HEK293 (cell line): ENCODE measurements around the gene HOXA6.
A peak's percentile ranks its signal among the peaks of the same experiment; 100 is the strongest.

Experiments
- BCL11B ChIP-seq: fragments of 450-650 bp; formaldehyde crosslinking; IDR thresholded peaks from 2 replicates; pipeline ENCODE4 v1.5.1; 2016; ENCODE audit warnings: low read depth, missing biosample characterization, missing genetic modification characterization
- KLF1 ChIP-seq: fragments of 450-650 bp; formaldehyde crosslinking; IDR thresholded peaks from 2 replicates; pipeline ENCODE4 v1.5.1; 2016; ENCODE audit warnings: missing biosample characterization, missing genetic modification characterization
- MEIS1 ChIP-seq: sonication (generic); formaldehyde crosslinking; IDR thresholded peaks from 2 replicates; pipeline ENCODE4 v1.8.1; 2022; ENCODE audit warnings: missing genetic modification reagents, mild to moderate bottlenecking, borderline replicate concordance
- SCRT1 ChIP-seq: fragments of 450-650 bp; formaldehyde crosslinking; IDR thresholded peaks from 2 replicates; pipeline ENCODE4 v1.5.1; 2016; ENCODE audit warnings: missing biosample characterization, missing genetic modification characterization, borderline replicate concordance
- SCRT2 ChIP-seq: fragments of 450-650 bp; formaldehyde crosslinking; IDR thresholded peaks from 2 replicates; pipeline ENCODE4 v1.5.1; 2016; ENCODE audit warnings: missing biosample characterization, missing genetic modification characterization
- WT1 ChIP-seq: fragments of 450-650 bp; formaldehyde crosslinking; IDR thresholded peaks from 2 replicates; pipeline ENCODE4 v1.5.1; 2016; ENCODE audit warnings: missing biosample characterization, missing genetic modification characterization
- ZBTB8A ChIP-seq: fragments of 450-650 bp; formaldehyde crosslinking; IDR thresholded peaks from 2 replicates; pipeline ENCODE4 v1.5.1; 2016; ENCODE audit warnings: missing biosample characterization, missing genetic modification characterization
- ZEB2 ChIP-seq: fragments of 450-650 bp; formaldehyde crosslinking; IDR thresholded peaks from 2 replicates; pipeline ENCODE4 v1.5.1; 2016; ENCODE audit warnings: missing biosample characterization, missing genetic modification characterization
- ZFP37 ChIP-seq: fragments of 450-650 bp; formaldehyde crosslinking; IDR thresholded peaks from 2 replicates; pipeline ENCODE4 v1.5.1; 2016; ENCODE audit warnings: missing biosample characterization, missing genetic modification characterization
- ZFP41 ChIP-seq: fragments of 450-650 bp; formaldehyde crosslinking; IDR thresholded peaks from 2 replicates; pipeline ENCODE4 v1.5.1; 2016; ENCODE audit warnings: missing biosample characterization, missing genetic modification characterization, borderline replicate concordance
- ZNF23 ChIP-seq: fragments of 450-650 bp; formaldehyde crosslinking; IDR thresholded peaks from 2 replicates; pipeline ENCODE4 v1.5.1; 2016; ENCODE audit warnings: missing biosample characterization, missing genetic modification characterization, borderline replicate concordance
- ZNF394 ChIP-seq: fragments of 450-650 bp; formaldehyde crosslinking; IDR thresholded peaks from 2 replicates; pipeline ENCODE4 v1.5.1; 2016; ENCODE audit warnings: missing biosample characterization, missing genetic modification characterization, mild to moderate bottlenecking, moderate library complexity, borderline replicate concordance
- ZNF623 ChIP-seq: fragments of 450-650 bp; formaldehyde crosslinking; IDR thresholded peaks from 2 replicates; pipeline ENCODE4 v1.5.1; 2016; ENCODE audit warnings: missing biosample characterization, missing genetic modification characterization
- ZNF664 ChIP-seq: fragments of 450-650 bp; formaldehyde crosslinking; IDR thresholded peaks from 2 replicates; pipeline ENCODE4 v1.5.1; 2016; ENCODE audit warnings: missing biosample characterization, missing genetic modification characterization
- ZNF76 ChIP-seq: fragments of 450-650 bp; formaldehyde crosslinking; IDR thresholded peaks from 2 replicates; pipeline ENCODE4; 2016; ENCODE audit warnings: low read depth, missing biosample characterization, missing genetic modification characterization, borderline replicate concordance
- ZSCAN30 ChIP-seq: fragments of 450-650 bp; IDR thresholded peaks from 2 replicates; pipeline ENCODE4 v1.5.1; 2018; ENCODE audit warnings: missing biosample characterization, mild to moderate bottlenecking, missing genetic modification characterization, moderate library complexity
- TF ChIP-seq, protein P1 (sequence below): fragments of 450-650 bp; formaldehyde crosslinking; IDR thresholded peaks from 2 replicates; pipeline ENCODE4 v1.5.1; 2016; ENCODE audit warnings: missing biosample characterization, missing genetic modification characterization, borderline replicate concordance
- TF ChIP-seq, protein P2 (sequence below): fragments of 450-650 bp; formaldehyde crosslinking; IDR thresholded peaks from 2 replicates; pipeline ENCODE4 v1.5.1; 2016; ENCODE audit warnings: missing biosample characterization, missing genetic modification characterization
- TF ChIP-seq, protein P3 (sequence below): fragments of 450-650 bp; formaldehyde crosslinking; IDR thresholded peaks from 2 replicates; pipeline ENCODE4 v1.5.1; 2016; ENCODE audit warnings: missing biosample characterization, missing genetic modification characterization
- TF ChIP-seq, protein P4 (sequence below): IDR thresholded peaks from 2 replicates; pipeline ENCODE4 v1.6.1; 2011; ENCODE audit warnings: mild to moderate bottlenecking, low read depth, low read length, borderline replicate concordance
- TF ChIP-seq, protein P5 (sequence below): fragments of 450-650 bp; IDR thresholded peaks from 2 replicates; pipeline ENCODE4 v1.5.1; 2018; ENCODE audit warnings: missing biosample characterization, missing genetic modification characterization
- TF ChIP-seq, protein P6 (sequence below): fragments of 450-650 bp; formaldehyde crosslinking; IDR thresholded peaks from 2 replicates; pipeline ENCODE4 v1.5.1; 2016; ENCODE audit warnings: missing biosample characterization, missing genetic modification characterization
- TF ChIP-seq, protein P7 (sequence below): fragments of 450-650 bp; formaldehyde crosslinking; IDR thresholded peaks from 2 replicates; pipeline ENCODE4 v1.5.1; 2016; ENCODE audit warnings: missing biosample characterization, missing genetic modification characterization
- TF ChIP-seq, protein P8 (sequence below): fragments of 450-650 bp; formaldehyde crosslinking; IDR thresholded peaks from 2 replicates; pipeline ENCODE4 v1.5.1; 2017; ENCODE audit warnings: missing biosample characterization, missing genetic modification characterization

Gene HOXA6

DNA sequence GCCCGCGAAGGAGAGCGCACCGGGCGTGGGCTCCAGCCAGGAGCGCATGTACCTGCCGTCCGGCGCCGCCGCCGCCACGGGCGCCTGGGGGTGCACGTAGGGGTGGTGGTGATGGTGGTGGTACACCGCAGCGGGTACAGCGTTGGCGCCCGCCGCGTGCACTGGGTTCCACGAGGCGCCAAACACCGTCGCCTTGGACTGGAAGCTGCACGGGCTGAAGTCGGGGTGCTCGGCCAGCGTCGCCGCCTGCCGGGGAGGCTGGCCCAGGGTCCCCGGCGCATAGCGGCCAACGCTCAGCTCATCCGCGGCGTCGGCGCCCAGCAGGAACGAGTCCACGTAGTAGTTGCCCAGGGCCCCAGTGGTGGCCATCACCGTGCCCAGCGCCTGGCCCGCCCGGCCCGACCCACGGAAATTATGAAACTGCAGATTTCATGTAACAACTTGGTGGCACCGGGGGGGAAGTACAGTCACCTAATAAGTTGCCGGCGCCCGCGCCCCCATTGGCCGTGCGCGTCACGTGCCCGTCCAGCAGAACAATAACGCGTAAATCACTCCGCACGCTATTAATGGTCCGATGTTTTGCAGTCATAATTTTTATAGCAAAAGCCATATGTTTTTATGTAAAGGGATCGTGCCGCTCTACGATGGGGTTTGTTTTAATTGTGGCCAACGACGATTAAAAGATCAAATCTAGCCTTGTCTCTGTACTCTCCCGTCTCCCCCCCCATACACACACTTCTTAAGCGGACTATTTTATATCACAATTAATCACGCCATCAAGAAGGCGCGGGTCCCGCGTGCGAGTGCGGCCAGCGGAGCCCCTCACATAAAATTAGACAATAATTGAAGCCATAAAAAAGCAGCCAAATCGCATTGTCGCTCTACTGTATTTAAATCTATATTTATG, 17.8 kb upstream of the HOXA6 start, which contains the start of gene HOXA9 (continued):
- TF ChIP-seq, protein P1, sequence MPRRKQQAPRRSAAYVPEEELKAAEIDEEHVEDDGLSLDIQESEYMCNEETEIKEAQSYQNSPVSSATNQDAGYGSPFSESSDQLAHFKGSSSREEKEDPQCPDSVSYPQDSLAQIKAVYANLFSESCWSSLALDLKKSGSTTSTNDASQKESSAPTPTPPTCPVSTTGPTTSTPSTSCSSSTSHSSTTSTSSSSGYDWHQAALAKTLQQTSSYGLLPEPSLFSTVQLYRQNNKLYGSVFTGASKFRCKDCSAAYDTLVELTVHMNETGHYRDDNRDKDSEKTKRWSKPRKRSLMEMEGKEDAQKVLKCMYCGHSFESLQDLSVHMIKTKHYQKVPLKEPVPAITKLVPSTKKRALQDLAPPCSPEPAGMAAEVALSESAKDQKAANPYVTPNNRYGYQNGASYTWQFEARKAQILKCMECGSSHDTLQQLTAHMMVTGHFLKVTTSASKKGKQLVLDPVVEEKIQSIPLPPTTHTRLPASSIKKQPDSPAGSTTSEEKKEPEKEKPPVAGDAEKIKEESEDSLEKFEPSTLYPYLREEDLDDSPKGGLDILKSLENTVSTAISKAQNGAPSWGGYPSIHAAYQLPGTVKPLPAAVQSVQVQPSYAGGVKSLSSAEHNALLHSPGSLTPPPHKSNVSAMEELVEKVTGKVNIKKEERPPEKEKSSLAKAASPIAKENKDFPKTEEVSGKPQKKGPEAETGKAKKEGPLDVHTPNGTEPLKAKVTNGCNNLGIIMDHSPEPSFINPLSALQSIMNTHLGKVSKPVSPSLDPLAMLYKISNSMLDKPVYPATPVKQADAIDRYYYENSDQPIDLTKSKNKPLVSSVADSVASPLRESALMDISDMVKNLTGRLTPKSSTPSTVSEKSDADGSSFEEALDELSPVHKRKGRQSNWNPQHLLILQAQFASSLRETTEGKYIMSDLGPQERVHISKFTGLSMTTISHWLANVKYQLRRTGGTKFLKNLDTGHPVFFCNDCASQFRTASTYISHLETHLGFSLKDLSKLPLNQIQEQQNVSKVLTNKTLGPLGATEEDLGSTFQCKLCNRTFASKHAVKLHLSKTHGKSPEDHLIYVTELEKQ (tag by site-specific recombination) = peak; percentile 95
- TF ChIP-seq SCRT1 (tag by site-specific recombination) (0 out of 2 replicates have a peak, but pooled peaks have one; percentile 56), MEIS1 (CRISPR knock-in tag) (no peak), ZEB2 (tag by site-specific recombination) (peak; percentile 97), ZFP41 (tag by site-specific recombination) (no peak), WT1 (peak; percentile 98), ZSCAN30 (tag by site-specific recombination) (peak; percentile 67), ZNF23 (tag by site-specific recombination) (no peak), ZNF394 (tag by site-specific recombination) (peak; percentile 66), ZNF664 (tag by site-specific recombination) (peak; percentile 82), SCRT2 (tag by site-specific recombination) (peak; percentile 58), ZBTB8A (tag by site-specific recombination) (peak; percentile 78), ZFP37 (0 out of 2 replicates have a peak, but pooled peaks have one; percentile 25), ZNF76 (peak; percentile 57), ZNF623 (tag by site-specific recombination) (peak; percentile 45; the same call in 1 of the 2 replicates), BCL11B (tag by site-specific recombination) (peak; percentile 99), KLF1 (tag by site-specific recombination) (peak; percentile 76)
- TF ChIP-seq, protein P2, sequence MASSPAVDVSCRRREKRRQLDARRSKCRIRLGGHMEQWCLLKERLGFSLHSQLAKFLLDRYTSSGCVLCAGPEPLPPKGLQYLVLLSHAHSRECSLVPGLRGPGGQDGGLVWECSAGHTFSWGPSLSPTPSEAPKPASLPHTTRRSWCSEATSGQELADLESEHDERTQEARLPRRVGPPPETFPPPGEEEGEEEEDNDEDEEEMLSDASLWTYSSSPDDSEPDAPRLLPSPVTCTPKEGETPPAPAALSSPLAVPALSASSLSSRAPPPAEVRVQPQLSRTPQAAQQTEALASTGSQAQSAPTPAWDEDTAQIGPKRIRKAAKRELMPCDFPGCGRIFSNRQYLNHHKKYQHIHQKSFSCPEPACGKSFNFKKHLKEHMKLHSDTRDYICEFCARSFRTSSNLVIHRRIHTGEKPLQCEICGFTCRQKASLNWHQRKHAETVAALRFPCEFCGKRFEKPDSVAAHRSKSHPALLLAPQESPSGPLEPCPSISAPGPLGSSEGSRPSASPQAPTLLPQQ = 0 out of 2 replicates have a peak, but pooled peaks have one; percentile 44
- TF ChIP-seq, protein P3, sequence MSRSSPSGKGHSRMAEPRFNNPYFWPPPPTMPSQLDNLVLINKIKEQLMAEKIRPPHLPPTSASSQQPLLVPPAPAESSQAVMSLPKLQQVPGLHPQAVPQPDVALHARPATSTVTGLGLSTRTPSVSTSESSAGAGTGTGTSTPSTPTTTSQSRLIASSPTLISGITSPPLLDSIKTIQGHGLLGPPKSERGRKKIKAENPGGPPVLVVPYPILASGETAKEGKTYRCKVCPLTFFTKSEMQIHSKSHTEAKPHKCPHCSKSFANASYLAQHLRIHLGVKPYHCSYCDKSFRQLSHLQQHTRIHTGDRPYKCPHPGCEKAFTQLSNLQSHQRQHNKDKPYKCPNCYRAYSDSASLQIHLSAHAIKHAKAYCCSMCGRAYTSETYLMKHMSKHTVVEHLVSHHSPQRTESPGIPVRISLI (tag by site-specific recombination) = peak; percentile 75
- TF ChIP-seq, protein P4, sequence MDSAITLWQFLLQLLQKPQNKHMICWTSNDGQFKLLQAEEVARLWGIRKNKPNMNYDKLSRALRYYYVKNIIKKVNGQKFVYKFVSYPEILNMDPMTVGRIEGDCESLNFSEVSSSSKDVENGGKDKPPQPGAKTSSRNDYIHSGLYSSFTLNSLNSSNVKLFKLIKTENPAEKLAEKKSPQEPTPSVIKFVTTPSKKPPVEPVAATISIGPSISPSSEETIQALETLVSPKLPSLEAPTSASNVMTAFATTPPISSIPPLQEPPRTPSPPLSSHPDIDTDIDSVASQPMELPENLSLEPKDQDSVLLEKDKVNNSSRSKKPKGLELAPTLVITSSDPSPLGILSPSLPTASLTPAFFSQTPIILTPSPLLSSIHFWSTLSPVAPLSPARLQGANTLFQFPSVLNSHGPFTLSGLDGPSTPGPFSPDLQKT = no peak
- TF ChIP-seq, protein P5, sequence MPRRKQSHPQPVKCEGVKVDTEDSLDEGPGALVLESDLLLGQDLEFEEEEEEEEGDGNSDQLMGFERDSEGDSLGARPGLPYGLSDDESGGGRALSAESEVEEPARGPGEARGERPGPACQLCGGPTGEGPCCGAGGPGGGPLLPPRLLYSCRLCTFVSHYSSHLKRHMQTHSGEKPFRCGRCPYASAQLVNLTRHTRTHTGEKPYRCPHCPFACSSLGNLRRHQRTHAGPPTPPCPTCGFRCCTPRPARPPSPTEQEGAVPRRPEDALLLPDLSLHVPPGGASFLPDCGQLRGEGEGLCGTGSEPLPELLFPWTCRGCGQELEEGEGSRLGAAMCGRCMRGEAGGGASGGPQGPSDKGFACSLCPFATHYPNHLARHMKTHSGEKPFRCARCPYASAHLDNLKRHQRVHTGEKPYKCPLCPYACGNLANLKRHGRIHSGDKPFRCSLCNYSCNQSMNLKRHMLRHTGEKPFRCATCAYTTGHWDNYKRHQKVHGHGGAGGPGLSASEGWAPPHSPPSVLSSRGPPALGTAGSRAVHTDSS = peak; percentile 47; the same call in 1 of the 2 replicates
- TF ChIP-seq, protein P6, sequence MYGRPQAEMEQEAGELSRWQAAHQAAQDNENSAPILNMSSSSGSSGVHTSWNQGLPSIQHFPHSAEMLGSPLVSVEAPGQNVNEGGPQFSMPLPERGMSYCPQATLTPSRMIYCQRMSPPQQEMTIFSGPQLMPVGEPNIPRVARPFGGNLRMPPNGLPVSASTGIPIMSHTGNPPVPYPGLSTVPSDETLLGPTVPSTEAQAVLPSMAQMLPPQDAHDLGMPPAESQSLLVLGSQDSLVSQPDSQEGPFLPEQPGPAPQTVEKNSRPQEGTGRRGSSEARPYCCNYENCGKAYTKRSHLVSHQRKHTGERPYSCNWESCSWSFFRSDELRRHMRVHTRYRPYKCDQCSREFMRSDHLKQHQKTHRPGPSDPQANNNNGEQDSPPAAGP (tag by site-specific recombination) = peak; percentile 98
- TF ChIP-seq, protein P7, sequence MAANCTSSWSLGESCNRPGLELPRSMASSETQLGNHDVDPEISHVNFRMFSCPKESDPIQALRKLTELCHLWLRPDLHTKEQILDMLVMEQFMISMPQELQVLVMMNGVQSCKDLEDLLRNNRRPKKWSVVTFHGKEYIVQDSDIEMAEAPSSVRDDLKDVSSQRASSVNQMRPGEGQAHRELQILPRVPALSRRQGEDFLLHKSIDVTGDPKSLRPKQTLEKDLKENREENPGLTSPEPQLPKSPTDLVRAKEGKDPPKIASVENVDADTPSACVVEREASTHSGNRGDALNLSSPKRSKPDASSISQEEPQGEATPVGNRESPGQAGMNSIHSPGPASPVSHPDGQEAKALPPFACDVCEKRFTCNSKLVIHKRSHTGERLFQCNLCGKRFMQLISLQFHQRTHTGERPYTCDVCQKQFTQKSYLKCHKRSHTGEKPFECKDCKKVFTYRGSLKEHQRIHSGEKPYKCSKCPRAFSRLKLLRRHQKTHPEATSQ (tag by site-specific recombination) = no peak; the same call in 1 of the 2 replicates
- TF ChIP-seq, protein P8, sequence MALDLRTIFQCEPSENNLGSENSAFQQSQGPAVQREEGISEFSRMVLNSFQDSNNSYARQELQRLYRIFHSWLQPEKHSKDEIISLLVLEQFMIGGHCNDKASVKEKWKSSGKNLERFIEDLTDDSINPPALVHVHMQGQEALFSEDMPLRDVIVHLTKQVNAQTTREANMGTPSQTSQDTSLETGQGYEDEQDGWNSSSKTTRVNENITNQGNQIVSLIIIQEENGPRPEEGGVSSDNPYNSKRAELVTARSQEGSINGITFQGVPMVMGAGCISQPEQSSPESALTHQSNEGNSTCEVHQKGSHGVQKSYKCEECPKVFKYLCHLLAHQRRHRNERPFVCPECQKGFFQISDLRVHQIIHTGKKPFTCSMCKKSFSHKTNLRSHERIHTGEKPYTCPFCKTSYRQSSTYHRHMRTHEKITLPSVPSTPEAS (tag by site-specific recombination) = peak; percentile 87
